Embryonic facial prominence (tissue), 1 donor: ENCODE results near the gene NTN1.
"Not testable (repeated sequence)": the region's sequence is repeated elsewhere in the genome, so short reads cannot be mapped to it uniquely, and the experiment has no call there.

Experiments
- DNase-seq: peaks from one replicate; pipeline ENCODE4 v3.0.0-alpha.2; 2016; ENCODE audit errors: extremely low spot score

Gene NTN1

GRCh38 chr17:9123594-9124553 lies 102.6 kb downstream of the NTN1 start:
- no peak for DNase-seq

GRCh38 chr17:9124554-9124935 lies 103.2 kb downstream of the NTN1 start:
- DNase-seq = no peak

- DNase-seq = no peak
Measured at GRCh38 chr17:9125722-9126121, 104.4 kb downstream of the NTN1 start.

- no peak for DNase-seq
Measured at GRCh38 chr17:9127340-9127739, 106.0 kb downstream of the NTN1 start.

GRCh38 chr17:9131371-9131770 lies 110.1 kb downstream of the NTN1 start:
- DNase-seq = no peak

GRCh38 chr17:9132291-9132690 lies 111.0 kb downstream of the NTN1 start:
- DNase-seq = no peak

GRCh38 chr17:9132944-9133610 lies 111.8 kb downstream of the NTN1 start:
- no peak for DNase-seq

- no peak for DNase-seq
Measured at GRCh38 chr17:9138161-9138717, 116.9 kb downstream of the NTN1 start.

GRCh38 chr17:9139695-9140094 lies 118.4 kb downstream of the NTN1 start:
- no peak for DNase-seq

GRCh38 chr17:9140550-9141424 lies 119.5 kb downstream of the NTN1 start:
- DNase-seq = no peak

GRCh38 chr17:9141425-9141753 lies 120.1 kb downstream of the NTN1 start:
- DNase-seq = no peak

GRCh38 chr17:9142772-9143494 lies 121.6 kb downstream of the NTN1 start:
- no peak for DNase-seq

- DNase-seq = no peak
Measured at GRCh38 chr17:9144502-9145249, 123.4 kb downstream of the NTN1 start.

- DNase-seq = no peak
Measured at GRCh38 chr17:9146064-9146463, 124.8 kb downstream of the NTN1 start.

- DNase-seq = no peak
Measured at GRCh38 chr17:9148905-9149525, 127.7 kb downstream of the NTN1 start.

- no peak for DNase-seq
Measured at GRCh38 chr17:9150446-9151090, 129.3 kb downstream of the NTN1 start.

GRCh38 chr17:9151091-9151490 lies 129.8 kb downstream of the NTN1 start:
- no peak for DNase-seq

- DNase-seq = not testable (repeated sequence)
Measured at GRCh38 chr17:9151740-9152139, 130.4 kb downstream of the NTN1 start.
